ENCODE data around the gene SLC7A6.

SLC7A6 gene

GRCh38 chr16:68328860-68329390 lies 64.6 kb downstream of the SLC7A6 start:
- Histone ChIP-seq H3K4me1 (ENCODE audit: insufficient read depth, low read length, severe bottlenecking) (peaks cover 9% of the 10 kb centered on the region), H4K20me1 (ENCODE audit: insufficient read depth, low read length) (no peaks in the 10 kb centered on the region), H3K36me3 (ENCODE audit: insufficient read depth, low read length) (peaks cover 62% of the 10 kb centered on the region), H3K9me3 (ENCODE audit: low read length) (no peaks in the 10 kb centered on the region), H3K27me3 (ENCODE audit: insufficient read depth, low read length) (no peaks in the 10 kb centered on the region), H3F3A (ENCODE audit: insufficient read depth, low read length) (no peaks in the 10 kb centered on the region), H3K9ac (ENCODE audit: low read length) (no peak overlapping the region), H2AFZ (ENCODE audit: low read length) (no peak overlapping the region), H3K4me3 (ENCODE audit: low read depth, low read length, poor library complexity, severe bottlenecking) (no peak overlapping the region), H3K79me2 (ENCODE audit: insufficient read depth, low read length) (no peaks in the 10 kb centered on the region), H3K9me2 (ENCODE audit: low read depth, low read length) (no peaks in the 10 kb centered on the region), H3K27ac (ENCODE audit: low read depth, low read length, poor library complexity, severe bottlenecking) (no peak overlapping the region), H3K4me2 (ENCODE audit: low read length) (no peak overlapping the region)
- TF ChIP-seq EZH2 (IDR thresholded peaks at IDR 0.05; ENCODE audit: borderline replicate concordance, low read length) (no peak), CTCF (IDR thresholded peaks at IDR 0.05; ENCODE audit: low read length) (no peak)

- no peak overlapping the region for H3K9ac ChIP-seq (ENCODE audit: low read length)
- H3K4me3 ChIP-seq (ENCODE audit: low read depth, low read length, poor library complexity, severe bottlenecking), result no peak overlapping the region
- peaks cover 9% of the 10 kb centered on the region for H3K4me1 ChIP-seq (ENCODE audit: insufficient read depth, low read length, severe bottlenecking)
- H3K9me2 ChIP-seq (ENCODE audit: low read depth, low read length), result no peaks in the 10 kb centered on the region
- H2AFZ ChIP-seq (ENCODE audit: low read length), result no peak overlapping the region
- H4K20me1 ChIP-seq (ENCODE audit: insufficient read depth, low read length), result no peaks in the 10 kb centered on the region
- peak overlapping the region; percentile 1 for H3K27ac ChIP-seq (ENCODE audit: low read depth, low read length, poor library complexity, severe bottlenecking)
- H3F3A ChIP-seq (ENCODE audit: insufficient read depth, low read length), result no peaks in the 10 kb centered on the region
- H3K36me3 ChIP-seq (ENCODE audit: insufficient read depth, low read length), result peaks cover 52% of the 10 kb centered on the region
- H3K79me2 ChIP-seq (ENCODE audit: insufficient read depth, low read length), result no peaks in the 10 kb centered on the region
- TF ChIP-seq CTCF (IDR thresholded peaks at IDR 0.05; ENCODE audit: low read length) (no peak), EZH2 (IDR thresholded peaks at IDR 0.05; ENCODE audit: borderline replicate concordance, low read length) (no peak)
- H3K27me3 ChIP-seq (ENCODE audit: insufficient read depth, low read length), result no peaks in the 10 kb centered on the region
- no peak overlapping the region; the same call in 1 of the 2 replicates for H3K4me2 ChIP-seq (ENCODE audit: low read length)
- no peaks in the 10 kb centered on the region for H3K9me3 ChIP-seq (ENCODE audit: low read length)
These were observed 67.6 kb downstream of the SLC7A6 start for GRCh38 chr16:68331879-68332410.

- Histone ChIP-seq H3K36me3 (ENCODE audit: insufficient read depth, low read length) (peaks cover 52% of the 10 kb centered on the region), H3K9me2 (ENCODE audit: low read depth, low read length) (no peaks in the 10 kb centered on the region), H2AFZ (ENCODE audit: low read length) (no peak overlapping the region), H3K4me1 (ENCODE audit: insufficient read depth, low read length, severe bottlenecking) (peaks cover 9% of the 10 kb centered on the region), H3K27me3 (ENCODE audit: insufficient read depth, low read length) (no peaks in the 10 kb centered on the region), H3K4me2 (ENCODE audit: low read length) (no peak overlapping the region; the same call in 1 of the 2 replicates), H3K79me2 (ENCODE audit: insufficient read depth, low read length) (no peaks in the 10 kb centered on the region), H3K9ac (ENCODE audit: low read length) (no peak overlapping the region), H3K9me3 (ENCODE audit: low read length) (no peaks in the 10 kb centered on the region), H3K27ac (ENCODE audit: low read depth, low read length, poor library complexity, severe bottlenecking) (peak overlapping the region; percentile 1), H3F3A (ENCODE audit: insufficient read depth, low read length) (no peaks in the 10 kb centered on the region), H4K20me1 (ENCODE audit: insufficient read depth, low read length) (no peaks in the 10 kb centered on the region), H3K4me3 (ENCODE audit: low read depth, low read length, poor library complexity, severe bottlenecking) (no peak overlapping the region)
- TF ChIP-seq EZH2 (IDR thresholded peaks at IDR 0.05; ENCODE audit: borderline replicate concordance, low read length), result no peak
- TF ChIP-seq CTCF (IDR thresholded peaks at IDR 0.05; ENCODE audit: low read length), result no peak
These were observed 68.2 kb downstream of the SLC7A6 start for GRCh38 chr16:68332411-68333121.

Measured in OCI-LY1 (cell line).